H9 (cell line): ENCODE data around the gene ZNF593. TPM values are rescaled to one million over a fixed set of nuclear protein-coding genes. Genes with fewer than 3 reads are reported as not detected.
A peak's percentile ranks its signal among the peaks of the same experiment; 100 is the strongest.

Experiments
- DNase-seq: peaks from one replicate; pipeline ENCODE4 v3.0.0-alpha.2; 2017
- H2AFZ ChIP-seq: one replicate; pipeline ENCODE4 v1.6.1; 2013; ENCODE audit warnings: mild to moderate bottlenecking, low read length, control low read depth, moderate library complexity
- H2AK5ac ChIP-seq: 2 replicates; pipeline ENCODE4 v1.6.1; 2013; ENCODE audit warnings: low read length, control low read depth, mixed read lengths; ENCODE audit not compliant: insufficient read length
- H2BK120ac ChIP-seq: one replicate; pipeline ENCODE4 v1.6.1; 2013; ENCODE audit warnings: low read depth, mild to moderate bottlenecking, low read length, control low read depth, inconsistent platforms; ENCODE audit not compliant: poor library complexity, severe bottlenecking
- H2BK12ac ChIP-seq: 2 replicates; pipeline ENCODE4 v1.6.1; 2013; ENCODE audit warnings: low read length, control low read depth, mixed read lengths, low read depth; ENCODE audit not compliant: insufficient read length
- H2BK15ac ChIP-seq: 2 replicates; pipeline ENCODE4 v1.6.1; 2013; ENCODE audit warnings: low read depth, low read length, control low read depth
- H2BK20ac ChIP-seq: one replicate; pipeline ENCODE4 v1.6.1; 2013; ENCODE audit warnings: low read depth, mild to moderate bottlenecking, low read length, control low read depth, inconsistent platforms; ENCODE audit not compliant: poor library complexity, severe bottlenecking
- H2BK5ac ChIP-seq: 2 replicates; pipeline ENCODE4 v1.6.1; 2013; ENCODE audit warnings: low read length, control low read depth, mixed read lengths; ENCODE audit not compliant: insufficient read length
- H3K14ac ChIP-seq: 2 replicates; pipeline ENCODE4 v1.6.1; 2013; ENCODE audit warnings: low read length, control low read depth; ENCODE audit not compliant: insufficient read depth
- H3K18ac ChIP-seq: 2 replicates; pipeline ENCODE4 v1.6.1; 2013; ENCODE audit warnings: low read depth, mild to moderate bottlenecking, mixed read lengths, low read length, control low read depth; ENCODE audit not compliant: insufficient read length
- H3K23ac ChIP-seq: 2 replicates; pipeline ENCODE4 v1.6.1; 2013; ENCODE audit warnings: low read length, control low read depth, mixed read lengths, low read depth; ENCODE audit not compliant: insufficient read length
- H3K23me2 ChIP-seq: 2 replicates; pipeline ENCODE4 v1.6.1; 2013; ENCODE audit warnings: low read depth, mild to moderate bottlenecking, mixed read lengths, low read length, control low read depth; ENCODE audit not compliant: insufficient read length, poor library complexity, severe bottlenecking
- H3K27ac ChIP-seq: 2 replicates; pipeline ENCODE4 v1.5.1; 2013; ENCODE audit warnings: low read length, control low read depth, mixed read lengths, low read depth; ENCODE audit not compliant: insufficient read length
- H3K27me3 ChIP-seq: 2 replicates; pipeline ENCODE4 v1.6.1; 2013; ENCODE audit warnings: low read length, control low read depth, inconsistent platforms; ENCODE audit not compliant: insufficient read depth
- H3K4ac ChIP-seq: 2 replicates; pipeline ENCODE4 v1.6.1; 2013; ENCODE audit warnings: low read depth, mild to moderate bottlenecking, control low read depth, inconsistent platforms, low read length, moderate library complexity
- H3K4me1 ChIP-seq: 2 replicates; pipeline ENCODE4 v1.6.1; 2013; ENCODE audit warnings: low read length, control low read depth, inconsistent platforms; ENCODE audit not compliant: insufficient read depth
- H3K4me2 ChIP-seq: 2 replicates; pipeline ENCODE4 v1.6.1; 2013; ENCODE audit warnings: low read length, control low read depth, mixed read lengths; ENCODE audit not compliant: insufficient read length, insufficient read depth
- H3K56ac ChIP-seq: 2 replicates; pipeline ENCODE4 v1.6.1; 2013; ENCODE audit warnings: low read depth, mild to moderate bottlenecking, mixed read lengths, low read length, control low read depth; ENCODE audit not compliant: insufficient read length
- H3K79me1 ChIP-seq: 2 replicates; pipeline ENCODE4 v1.6.1; 2013; ENCODE audit warnings: low read depth, mild to moderate bottlenecking, moderate library complexity, low read length, control low read depth, inconsistent platforms; ENCODE audit not compliant: insufficient read depth, poor library complexity, severe bottlenecking
- H3K79me2 ChIP-seq: 2 replicates; pipeline ENCODE4 v1.6.1; 2013; ENCODE audit warnings: low read length, control low read depth, inconsistent platforms; ENCODE audit not compliant: insufficient read depth
- H3K9ac ChIP-seq: 2 replicates; pipeline ENCODE4 v1.6.1; 2013; ENCODE audit warnings: low read length, control low read depth, mixed read lengths; ENCODE audit not compliant: insufficient read length; ENCODE audit errors: extremely low read depth
- H3K9me3 ChIP-seq: one replicate; pipeline ENCODE4 v1.6.1; 2013; ENCODE audit warnings: low read depth, low read length, inconsistent platforms; ENCODE audit not compliant: control insufficient read depth
- H3T11ph ChIP-seq: one replicate; pipeline ENCODE4 v1.6.1; 2013; ENCODE audit warnings: mild to moderate bottlenecking, low read length, control low read depth, inconsistent platforms
- H4K20me1 ChIP-seq: one replicate; pipeline ENCODE4 v1.6.1; 2013; ENCODE audit not compliant: control insufficient read depth, insufficient read length, insufficient read depth
- H4K5ac ChIP-seq: 2 replicates; pipeline ENCODE4 v1.6.1; 2013; ENCODE audit warnings: low read depth, mild to moderate bottlenecking, mixed read lengths, low read length, control low read depth; ENCODE audit not compliant: insufficient read length
- H4K8ac ChIP-seq: replicated peaks from 2 replicates; pipeline ENCODE4 v1.6.1; 2013; ENCODE audit warnings: low read length, control low read depth, mixed read lengths, low read depth; ENCODE audit not compliant: insufficient read length
- H4K91ac ChIP-seq: 2 replicates; pipeline ENCODE4 v1.6.1; 2013; ENCODE audit warnings: low read depth, mild to moderate bottlenecking, moderate library complexity, mixed read lengths, low read length, control low read depth; ENCODE audit not compliant: insufficient read length
- H3K27ac Mint-ChIP-seq, 3 experiments: 2 replicates in 2 of 3; 3 replicates in 1 of 3; pipeline ENCODE4 v1.8.0; 2020 to 2021; ENCODE audit warnings: mixed read lengths in 3 of 3, mild to moderate bottlenecking in 1 of 3, moderate library complexity in 1 of 3
- H3K27me3 Mint-ChIP-seq: 2 replicates; pipeline ENCODE4 v1.8.0; 2021; ENCODE audit warnings: low read depth, mild to moderate bottlenecking, moderate library complexity, mixed read lengths
- H3K36me3 Mint-ChIP-seq, 3 experiments: 2 replicates in 2 of 3; 3 replicates in 1 of 3; pipeline ENCODE4 v1.8.0; 2020 to 2021; ENCODE audit warnings: low read depth in 3 of 3, mixed read lengths in 3 of 3; ENCODE audit not compliant: insufficient read depth in 1 of 3
- H3K4me1 Mint-ChIP-seq, 2 experiments: 2 replicates each; pipeline ENCODE4 v1.8.0; 2020; ENCODE audit warnings: mixed read lengths in 2 of 2
- H3K4me3 Mint-ChIP-seq, 2 experiments: 2 replicates in 1 of 2; 3 replicates in 1 of 2; pipeline ENCODE4 v1.8.0; 2020 to 2021; ENCODE audit warnings: mild to moderate bottlenecking in 2 of 2, mixed read lengths in 2 of 2, moderate library complexity in 1 of 2
- H3K9me3 Mint-ChIP-seq, 2 experiments: 2 replicates in 1 of 2; 3 replicates in 1 of 2; pipeline ENCODE4 v1.8.0; 2020; ENCODE audit warnings: mild to moderate bottlenecking in 2 of 2, mixed read lengths in 2 of 2, moderate library complexity in 1 of 2
- CTCF ChIP-seq: fragments of 200-600 bp; sonication (generic); conservative IDR thresholded peaks from 3 replicates; pipeline ENCODE4 v1.8.0; 2021; ENCODE audit warnings: antibody characterized with exemption, mild to moderate bottlenecking
- WGBS: extraction: QIAGEN DNeasy Blood & Tissue Kit; methylation state at CpG from one replicate; pipeline ENCODE4 v1.1.7; 2013; ENCODE audit warnings: missing lambda C conversion rate, low lambda C conversion rate, mixed read lengths; ENCODE audit not compliant: insufficient read length; ENCODE audit errors: extremely low coverage; 5-methylcytosine and 5-hydroxymethylcytosine counted together
- total RNA-seq: library from RNA; stranded (reverse); gene quantifications from 2 replicates; pipeline ENCODE4 v1.2.1, GENCODE V29; 2021

The ZNF593 gene
- total RNA-seq, 1 experiment from 2014 or later, result 48.2 TPM

- Mint-ChIP-seq H3K36me3 (peaks cover 5 to 25% (median 11%) of the 10 kb centered on the region in 3 experiments; a peak in 5 of 7 replicates), H3K4me3 (peak within 1 kb of the TSS in 1 of 2 experiments; percentile 7; a peak in 1 of 5 replicates), H3K4me1 (peaks cover 13 to 19% of the 10 kb centered on the region in 2 experiments), H3K9me3 (no peaks in the 10 kb centered on the region), H3K27me3 (peaks cover 2% of the 10 kb centered on the region), H3K27ac (peak within 1 kb of the TSS; percentile 44 to 93 (median 92); a peak in 5 of 7 replicates)
- DNase-seq, result peak; percentile 91
- no peak within 1 kb of the TSS for H3K23ac ChIP-seq
- H3K4me1 ChIP-seq, result no peaks in the 10 kb centered on the region
- no peak within 1 kb of the TSS for H2AK5ac ChIP-seq
- H3K79me1 ChIP-seq, result no peaks in the 10 kb centered on the region
- peak; percentile 77 for TF ChIP-seq CTCF
- no peaks in the 10 kb centered on the region for H3K79me2 ChIP-seq
- H3K14ac ChIP-seq, result no peak within 1 kb of the TSS
- no peaks in the 10 kb centered on the region for H4K20me1 ChIP-seq
- no peaks in the 10 kb centered on the region for H3K9me3 ChIP-seq
- H3K9ac ChIP-seq, result no peak within 1 kb of the TSS
- H2AFZ ChIP-seq, result no peak within 1 kb of the TSS
- H2BK5ac ChIP-seq, result no peak within 1 kb of the TSS
- peak within 1 kb of the TSS; percentile 29 for H3K18ac ChIP-seq
- no peak within 1 kb of the TSS for H3K56ac ChIP-seq
- no peak within 1 kb of the TSS for H3K27ac ChIP-seq
- H4K5ac ChIP-seq, result no peak within 1 kb of the TSS
- no peak within 1 kb of the TSS for H2BK12ac ChIP-seq
- H2BK20ac ChIP-seq, result no peak within 1 kb of the TSS
- H3T11ph ChIP-seq, result no peak within 1 kb of the TSS
- no peak within 1 kb of the TSS for H4K8ac ChIP-seq
- H2BK15ac ChIP-seq, result no peak within 1 kb of the TSS
- H3K27me3 ChIP-seq, result no peaks in the 10 kb centered on the region
- no peak within 1 kb of the TSS for H3K4ac ChIP-seq
- no peak within 1 kb of the TSS for H4K91ac ChIP-seq
- H3K4me2 ChIP-seq, result no peak within 1 kb of the TSS
- no peak within 1 kb of the TSS for H2BK120ac ChIP-seq
- no CpG with 5 or more reads among the region's 16 CpGs for WGBS
- no peaks in the 10 kb centered on the region for H3K23me2 ChIP-seq
Observed at GRCh38 chr1:26190373-26190987, 20.8 kb downstream of the ZNF593 start, which contains the start of gene CATSPER4. TSS of gene CATSPER4 (plus strand) at chr1:26190602. CDS start at chr1:26190628, 26 bp downstream.
